SK-N-SH (cell line): ENCODE measurements around the gene SNRNP70. TPM values are rescaled to one million over a fixed set of nuclear protein-coding genes. Genes with fewer than 3 reads are reported as not detected.

Experiments used
- CTCF ChIA-PET: fragments of 300-600, 350-600 bp; formaldehyde crosslinking; extraction: SDS; loops from one replicate; lab custom pipeline; 2021; lab: Yijun Ruan, JAX
- POLR2A ChIA-PET: fragments of 350-600 bp; sonication (Branson Sonifier 250); formaldehyde crosslinking; extraction: SDS; loops from one replicate; lab custom pipeline; 2020; ENCODE audit warnings: antibody characterized with exemption, inconsistent platforms; lab: Yijun Ruan, JAX
- DNase-seq: peaks from one replicate; pipeline ENCODE4 v3.0.0; 2012
- H2AFZ ChIP-seq: fragments of 200-600 bp; sonication (generic); 2 replicates; pipeline ENCODE4 v1.8.1; 2016; ENCODE audit warnings: antibody characterized with exemption, mild to moderate bottlenecking, low read depth
- H3F3A ChIP-seq: fragments of 200-600 bp; sonication (generic); replicated peaks from 2 replicates; pipeline ENCODE3; 2016; ENCODE audit warnings: antibody characterized with exemption, mild to moderate bottlenecking; ENCODE audit not compliant: insufficient read depth
- H3K27ac ChIP-seq, 2 experiments: fragments of 200-500 bp in 1 of 2; fragments of 200-600 bp in 1 of 2; sonication (Bioruptor generic) in 1 of 2; sonication (generic), shearing (Covaris generic) in 1 of 2; 2 replicates each; pipeline versions ENCODE4 v1.5.1 to v1.6.1; 2014 to 2016; ENCODE audit warnings: low read depth in 2 of 2, inconsistent platforms in 1 of 2, low read length in 1 of 2, mild to moderate bottlenecking in 1 of 2, mixed read lengths in 1 of 2
- H3K27me3 ChIP-seq: fragments of 200-600 bp; sonication (generic), shearing (Covaris generic); 2 replicates; pipeline ENCODE4 v1.6.1; 2016; ENCODE audit warnings: mixed run types; ENCODE audit not compliant: insufficient read depth
- H3K36me3 ChIP-seq, 2 experiments: fragments of 200-500 bp in 1 of 2; fragments of 200-600 bp in 1 of 2; sonication (Bioruptor generic) in 1 of 2; sonication (generic) in 1 of 2; replicated peaks in 1 of 2; 2 replicates each; pipeline versions ENCODE3 to v1.5.1; 2014 to 2016; ENCODE audit warnings: low read length in 1 of 2, mild to moderate bottlenecking in 1 of 2; ENCODE audit not compliant: insufficient read depth in 2 of 2, control insufficient read depth in 1 of 2
- H3K4me1 ChIP-seq, 2 experiments: fragments of 200-500 bp in 1 of 2; fragments of 200-600 bp in 1 of 2; sonication (Bioruptor generic) in 1 of 2; sonication (generic), shearing (Covaris generic) in 1 of 2; 2 replicates each; pipeline versions ENCODE4 v1.5.1 to v1.6.1; 2014 to 2016; ENCODE audit warnings: low read depth in 1 of 2, low read length in 1 of 2, mixed run types in 1 of 2; ENCODE audit not compliant: insufficient read depth in 2 of 2, control insufficient read depth in 1 of 2
- H3K4me2 ChIP-seq: fragments of 200-600 bp; sonication (generic), shearing (Covaris generic); 2 replicates; pipeline ENCODE4 v1.6.1; 2017; ENCODE audit warnings: mixed run types
- H3K4me3 ChIP-seq, 2 experiments: fragments of 200-500 bp in 1 of 2; fragments of 200-600 bp in 1 of 2; sonication (Bioruptor generic) in 1 of 2; sonication (generic), shearing (Covaris generic) in 1 of 2; 2 replicates each; pipeline versions ENCODE4 v1.5.1 to v1.8.1; 2014 to 2016; ENCODE audit warnings: low read depth in 2 of 2, inconsistent platforms in 1 of 2, low read length in 1 of 2, mild to moderate bottlenecking in 1 of 2, mixed read lengths in 1 of 2, moderate library complexity in 1 of 2
- H3K79me2 ChIP-seq: fragments of 200-600 bp; sonication (generic); 2 replicates; pipeline ENCODE4 v1.8.1; 2017; ENCODE audit warnings: mild to moderate bottlenecking; ENCODE audit not compliant: insufficient read depth
- H3K9ac ChIP-seq: fragments of 200-600 bp; sonication (generic); 2 replicates; pipeline ENCODE4 v1.6.1; 2017; ENCODE audit warnings: mixed run types
- H3K9me2 ChIP-seq: fragments of 200-600 bp; sonication (generic); 2 replicates; pipeline ENCODE4 v1.6.1; 2017; ENCODE audit warnings: mixed run types
- H3K9me3 ChIP-seq: fragments of 200-600 bp; sonication (generic); 2 replicates; pipeline ENCODE4 v1.6.1; 2017; ENCODE audit warnings: mixed run types, mild to moderate bottlenecking, moderate library complexity
- H4K20me1 ChIP-seq: fragments of 200-600 bp; sonication (generic); 2 replicates; pipeline ENCODE4 v1.6.1; 2017; ENCODE audit warnings: mild to moderate bottlenecking, mixed run types; ENCODE audit not compliant: insufficient read depth
- CHD2 ChIP-seq: fragments of 150-350 bp; IDR thresholded peaks from 2 replicates; pipeline ENCODE4 v1.6.1; 2018; ENCODE audit warnings: low read length; ENCODE audit not compliant: partially characterized antibody
- ELF1 ChIP-seq: IDR thresholded peaks from 2 replicates; pipeline ENCODE4 v1.4.0; 2012
- EP300 ChIP-seq, 2 experiments: IDR thresholded peaks; 2 replicates each; pipeline versions ENCODE4 v1.4.0 to v1.6.1; 2012; ENCODE audit warnings: borderline replicate concordance in 1 of 2, low read depth in 1 of 2, low read length in 1 of 2
- EZH2phosphoT487 ChIP-seq: fragments of 200-600 bp; sonication (generic); IDR thresholded peaks from 2 replicates; pipeline ENCODE4 v1.6.1; 2017; ENCODE audit warnings: low read depth, mixed run types, mild to moderate bottlenecking, antibody characterized with exemption, moderate library complexity, borderline replicate concordance
- FOSL2 ChIP-seq: IDR thresholded peaks from 2 replicates; pipeline ENCODE4 v1.4.0; 2012; ENCODE audit warnings: low read depth, mild to moderate bottlenecking, moderate library complexity, borderline replicate concordance
- FOXM1 ChIP-seq: IDR thresholded peaks from 2 replicates; pipeline ENCODE4 v1.4.0; 2012; ENCODE audit warnings: low read depth, mild to moderate bottlenecking
- GATA2 ChIP-seq: sonication (generic); formaldehyde crosslinking; IDR thresholded peaks from 2 replicates; pipeline ENCODE4 v1.5.0; 2020; ENCODE audit warnings: mild to moderate bottlenecking, missing genetic modification reagents
- JUND ChIP-seq: IDR thresholded peaks from 2 replicates; pipeline ENCODE4 v1.4.0; 2012
- MXI1 ChIP-seq: IDR thresholded peaks from 2 replicates; pipeline ENCODE4 v1.6.1; 2012; ENCODE audit warnings: mild to moderate bottlenecking, low read depth, low read length, improper control_type of control experiment
- NFIC ChIP-seq: IDR thresholded peaks from 2 replicates; pipeline ENCODE4 v1.4.0; 2012; ENCODE audit warnings: borderline replicate concordance
- NRF1 ChIP-seq: IDR thresholded peaks from 2 replicates; pipeline ENCODE4 v1.6.1; 2012; ENCODE audit warnings: low read depth, mild to moderate bottlenecking, low read length
- POLR2AphosphoS5 ChIP-seq: IDR thresholded peaks from 2 replicates; pipeline ENCODE4 v1.6.1; 2012; ENCODE audit warnings: low read depth, low read length
- RAD21 ChIP-seq: IDR thresholded peaks from 2 replicates; pipeline ENCODE4 v1.6.1; 2012; ENCODE audit warnings: mild to moderate bottlenecking, low read length
- RFX5 ChIP-seq: IDR thresholded peaks from 2 replicates; pipeline ENCODE4 v1.6.1; 2012; ENCODE audit warnings: mild to moderate bottlenecking, improper control_type of control experiment, low read length
- RXRA ChIP-seq: IDR thresholded peaks from 2 replicates; pipeline ENCODE4 v1.4.0; 2012; ENCODE audit warnings: low read depth, mild to moderate bottlenecking, borderline replicate concordance
- SIN3A ChIP-seq: IDR thresholded peaks from 2 replicates; pipeline ENCODE4 v1.6.1; 2012; ENCODE audit warnings: low read depth, mild to moderate bottlenecking, low read length, moderate library complexity, borderline replicate concordance
- TAF1 ChIP-seq: IDR thresholded peaks from 2 replicates; pipeline ENCODE4 v1.6.1; 2012; ENCODE audit warnings: low read depth, mild to moderate bottlenecking, low read length, moderate library complexity, borderline replicate concordance
- TCF12 ChIP-seq: IDR thresholded peaks from 2 replicates; pipeline ENCODE4 v1.4.0; 2012
- YY1 ChIP-seq: IDR thresholded peaks from 2 replicates; pipeline ENCODE4 v1.4.0; 2012; ENCODE audit warnings: low read depth, mild to moderate bottlenecking
- WGBS: methylation state at CpG from one replicate; pipeline ENCODE4 v1.1.6; 2017; ENCODE audit warnings: low lambda C conversion rate; 5-methylcytosine and 5-hydroxymethylcytosine counted together
- polyA plus RNA-seq, 3 experiments: library from polyadenylated mRNA; depleted of rRNA; stranded (reverse); fragments of >200 nt; gene quantifications; 2 replicates each; pipeline ENCODE4 v1.2.3, GENCODE V29; 2012
- TF ChIP-seq, protein P1 (sequence below): fragments of 200-600 bp; sonication (generic); IDR thresholded peaks from 2 replicates; pipeline ENCODE4 v1.6.1; 2017; ENCODE audit warnings: antibody characterized with exemption, mild to moderate bottlenecking, moderate library complexity
- TF ChIP-seq, protein P2 (sequence below): IDR thresholded peaks from 2 replicates; pipeline ENCODE4; 2012
- TF ChIP-seq, protein P3 (sequence below): IDR thresholded peaks from 2 replicates; pipeline ENCODE4 v1.4.0; 2012; ENCODE audit warnings: low read depth, borderline replicate concordance
- TF ChIP-seq, protein P4 (sequence below): IDR thresholded peaks from 2 replicates; pipeline ENCODE4 v1.6.1; 2012; ENCODE audit warnings: mild to moderate bottlenecking, low read depth, low read length, moderate library complexity
- TF ChIP-seq, protein P5 (sequence below): IDR thresholded peaks from 2 replicates; pipeline ENCODE4 v1.4.0; 2012; ENCODE audit warnings: low read depth

Gene SNRNP70
- polyA plus RNA-seq, 1 of the 3 experiments (the other 2 are of a cell fraction): 359 TPM

DNA sequence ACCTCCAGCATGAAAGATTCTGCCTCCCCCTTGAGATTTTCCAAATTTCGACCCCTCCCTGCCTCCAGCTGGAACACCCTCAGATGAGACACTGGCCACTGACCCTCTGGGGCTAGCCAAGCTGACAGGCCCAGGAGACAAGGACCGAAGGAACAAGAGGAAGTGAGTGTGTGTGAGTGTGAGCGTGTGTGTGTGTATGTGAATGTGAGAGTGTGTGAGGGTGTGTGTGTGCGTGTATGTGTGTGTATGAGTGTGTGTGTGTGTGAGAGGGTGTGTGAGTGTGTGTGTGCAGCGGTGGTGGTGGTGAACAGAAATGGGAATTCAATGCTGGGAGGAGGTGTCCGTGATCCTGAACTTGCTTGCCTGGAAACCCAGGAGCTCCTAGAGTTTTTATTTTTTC is 56.1 kb downstream of the SNRNP70 start (continued):
- TF ChIP-seq, protein P1, sequence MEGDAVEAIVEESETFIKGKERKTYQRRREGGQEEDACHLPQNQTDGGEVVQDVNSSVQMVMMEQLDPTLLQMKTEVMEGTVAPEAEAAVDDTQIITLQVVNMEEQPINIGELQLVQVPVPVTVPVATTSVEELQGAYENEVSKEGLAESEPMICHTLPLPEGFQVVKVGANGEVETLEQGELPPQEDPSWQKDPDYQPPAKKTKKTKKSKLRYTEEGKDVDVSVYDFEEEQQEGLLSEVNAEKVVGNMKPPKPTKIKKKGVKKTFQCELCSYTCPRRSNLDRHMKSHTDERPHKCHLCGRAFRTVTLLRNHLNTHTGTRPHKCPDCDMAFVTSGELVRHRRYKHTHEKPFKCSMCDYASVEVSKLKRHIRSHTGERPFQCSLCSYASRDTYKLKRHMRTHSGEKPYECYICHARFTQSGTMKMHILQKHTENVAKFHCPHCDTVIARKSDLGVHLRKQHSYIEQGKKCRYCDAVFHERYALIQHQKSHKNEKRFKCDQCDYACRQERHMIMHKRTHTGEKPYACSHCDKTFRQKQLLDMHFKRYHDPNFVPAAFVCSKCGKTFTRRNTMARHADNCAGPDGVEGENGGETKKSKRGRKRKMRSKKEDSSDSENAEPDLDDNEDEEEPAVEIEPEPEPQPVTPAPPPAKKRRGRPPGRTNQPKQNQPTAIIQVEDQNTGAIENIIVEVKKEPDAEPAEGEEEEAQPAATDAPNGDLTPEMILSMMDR: no peak
- no peak for TF ChIP-seq CHD2
- TF ChIP-seq, all 33 proteins: peak for 0

DNA sequence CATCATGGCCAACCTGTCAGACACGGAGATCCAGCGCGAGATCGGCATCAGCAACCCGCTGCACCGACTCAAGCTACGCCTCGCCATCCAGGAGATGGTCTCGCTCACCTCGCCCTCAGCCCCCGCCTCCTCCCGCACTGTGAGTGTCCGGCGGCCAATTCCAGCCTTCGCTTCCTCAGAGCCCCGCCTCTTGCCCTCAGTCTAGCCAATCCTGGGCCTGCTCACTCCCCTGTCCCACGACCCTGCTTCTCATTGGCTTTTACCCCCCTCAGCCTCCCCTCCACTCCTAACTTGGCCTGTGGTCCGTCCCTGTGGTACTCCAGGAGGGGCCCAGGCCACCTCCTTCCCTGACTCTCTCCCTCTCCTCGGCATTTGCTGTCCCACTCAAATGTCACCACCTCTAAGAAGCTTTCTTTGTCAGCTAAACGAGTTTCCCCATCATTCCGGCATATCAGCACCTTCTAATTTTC is 57.6 kb downstream of the SNRNP70 start:
- POLR2A ChIA-PET: interaction anchor here (0.6 to 1.0 kb wide), 3 partner anchors 15 to 23 kb away, joined by 3 to 4 read pairs (median 3); no protein-coding TSS in a partner anchor
- no peak for TF ChIP-seq FOXM1
- TF ChIP-seq FOSL2: no peak
- no peak for TF ChIP-seq JUND
- peak; percentile 20; the same call in 1 of the 2 replicates for TF ChIP-seq GATA2 (CRISPR knock-in tag)
- TF ChIP-seq NFIC: no peak
- TF ChIP-seq, protein P2, sequence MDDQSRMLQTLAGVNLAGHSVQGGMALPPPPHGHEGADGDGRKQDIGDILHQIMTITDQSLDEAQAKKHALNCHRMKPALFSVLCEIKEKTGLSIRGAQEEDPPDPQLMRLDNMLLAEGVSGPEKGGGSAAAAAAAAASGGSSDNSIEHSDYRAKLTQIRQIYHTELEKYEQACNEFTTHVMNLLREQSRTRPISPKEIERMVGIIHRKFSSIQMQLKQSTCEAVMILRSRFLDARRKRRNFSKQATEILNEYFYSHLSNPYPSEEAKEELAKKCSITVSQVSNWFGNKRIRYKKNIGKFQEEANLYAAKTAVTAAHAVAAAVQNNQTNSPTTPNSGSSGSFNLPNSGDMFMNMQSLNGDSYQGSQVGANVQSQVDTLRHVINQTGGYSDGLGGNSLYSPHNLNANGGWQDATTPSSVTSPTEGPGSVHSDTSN: no peak
- TF ChIP-seq, protein P3, sequence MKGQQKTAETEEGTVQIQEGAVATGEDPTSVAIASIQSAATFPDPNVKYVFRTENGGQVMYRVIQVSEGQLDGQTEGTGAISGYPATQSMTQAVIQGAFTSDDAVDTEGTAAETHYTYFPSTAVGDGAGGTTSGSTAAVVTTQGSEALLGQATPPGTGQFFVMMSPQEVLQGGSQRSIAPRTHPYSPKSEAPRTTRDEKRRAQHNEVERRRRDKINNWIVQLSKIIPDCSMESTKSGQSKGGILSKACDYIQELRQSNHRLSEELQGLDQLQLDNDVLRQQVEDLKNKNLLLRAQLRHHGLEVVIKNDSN: no peak
- no peak for TF ChIP-seq ELF1
- TF ChIP-seq RXRA: no peak
- TF ChIP-seq POLR2AphosphoS5: peak; percentile 71
- TF ChIP-seq EZH2phosphoT487: no peak
- TF ChIP-seq YY1: no peak
- TF ChIP-seq TCF12: no peak
- no peak for TF ChIP-seq RAD21
- TF ChIP-seq SIN3A: peak; percentile 26; the same call in 1 of the 2 replicates
- TF ChIP-seq CHD2: peak; percentile 53
- TF ChIP-seq, protein P4, sequence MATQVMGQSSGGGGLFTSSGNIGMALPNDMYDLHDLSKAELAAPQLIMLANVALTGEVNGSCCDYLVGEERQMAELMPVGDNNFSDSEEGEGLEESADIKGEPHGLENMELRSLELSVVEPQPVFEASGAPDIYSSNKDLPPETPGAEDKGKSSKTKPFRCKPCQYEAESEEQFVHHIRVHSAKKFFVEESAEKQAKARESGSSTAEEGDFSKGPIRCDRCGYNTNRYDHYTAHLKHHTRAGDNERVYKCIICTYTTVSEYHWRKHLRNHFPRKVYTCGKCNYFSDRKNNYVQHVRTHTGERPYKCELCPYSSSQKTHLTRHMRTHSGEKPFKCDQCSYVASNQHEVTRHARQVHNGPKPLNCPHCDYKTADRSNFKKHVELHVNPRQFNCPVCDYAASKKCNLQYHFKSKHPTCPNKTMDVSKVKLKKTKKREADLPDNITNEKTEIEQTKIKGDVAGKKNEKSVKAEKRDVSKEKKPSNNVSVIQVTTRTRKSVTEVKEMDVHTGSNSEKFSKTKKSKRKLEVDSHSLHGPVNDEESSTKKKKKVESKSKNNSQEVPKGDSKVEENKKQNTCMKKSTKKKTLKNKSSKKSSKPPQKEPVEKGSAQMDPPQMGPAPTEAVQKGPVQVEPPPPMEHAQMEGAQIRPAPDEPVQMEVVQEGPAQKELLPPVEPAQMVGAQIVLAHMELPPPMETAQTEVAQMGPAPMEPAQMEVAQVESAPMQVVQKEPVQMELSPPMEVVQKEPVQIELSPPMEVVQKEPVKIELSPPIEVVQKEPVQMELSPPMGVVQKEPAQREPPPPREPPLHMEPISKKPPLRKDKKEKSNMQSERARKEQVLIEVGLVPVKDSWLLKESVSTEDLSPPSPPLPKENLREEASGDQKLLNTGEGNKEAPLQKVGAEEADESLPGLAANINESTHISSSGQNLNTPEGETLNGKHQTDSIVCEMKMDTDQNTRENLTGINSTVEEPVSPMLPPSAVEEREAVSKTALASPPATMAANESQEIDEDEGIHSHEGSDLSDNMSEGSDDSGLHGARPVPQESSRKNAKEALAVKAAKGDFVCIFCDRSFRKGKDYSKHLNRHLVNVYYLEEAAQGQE: no peak
- TF ChIP-seq MXI1: peak; percentile 61; the same call in 1 of the 2 replicates
- TF ChIP-seq EP300 (IDR thresholded peaks at IDR 0.05; ENCODE audit: borderline replicate concordance in 1 of 2, low read depth in 1 of 2, low read length in 1 of 2): no peak
- no peak for TF ChIP-seq RFX5
- TF ChIP-seq, protein P5, sequence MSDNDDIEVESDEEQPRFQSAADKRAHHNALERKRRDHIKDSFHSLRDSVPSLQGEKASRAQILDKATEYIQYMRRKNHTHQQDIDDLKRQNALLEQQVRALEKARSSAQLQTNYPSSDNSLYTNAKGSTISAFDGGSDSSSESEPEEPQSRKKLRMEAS: peak; percentile 61; the same call in 1 of the 2 replicates
- TF ChIP-seq TAF1: 0 out of 2 replicates have a peak, but pooled peaks have one; percentile 35
- no peak for TF ChIP-seq NRF1

More for the DNA sequence above, 57.6 kb downstream of the SNRNP70 start:
- Histone ChIP-seq H4K20me1 (no peaks in the 10 kb centered on the region), H3K9ac (peak overlapping the region; percentile 66), H3K4me3 (peak overlapping the region; percentile 58 to 81), H3K27me3 (no peaks in the 10 kb centered on the region), H3K9me3 (no peaks in the 10 kb centered on the region), H3K36me3 (no peaks in the 10 kb centered on the region), H3K4me1 (peaks cover 3 to 15% of the 10 kb centered on the region in 2 experiments; a peak in 2 of 4 replicates), H3K27ac (peak overlapping the region in 1 of 2 experiments; percentile 8; a peak in 1 of 4 replicates), H3K9me2 (no peaks in the 10 kb centered on the region), H3F3A (peaks cover 12% of the 10 kb centered on the region), H3K4me2 (peak overlapping the region; percentile 92), H2AFZ (peak overlapping the region; percentile 88; the same call in 1 of the 2 replicates), H3K79me2 (no peaks in the 10 kb centered on the region)
- CTCF ChIA-PET: interaction anchor here (0.6 to 11.1 kb wide), 4 partner anchors 22 to 56 kb away, joined by 4 to 87 read pairs (median 4); no protein-coding TSS in a partner anchor
- 6% methylated on average over 15 of the region's 21 CpGs for WGBS
- DNase-seq: peak; percentile 95
